Fibroblast of mammary gland (primary cell): ENCODE data around the gene PTGES.
"Not testable (repeated sequence)": the region's sequence is repeated elsewhere in the genome, so short reads cannot be mapped to it uniquely, and the experiment has no call there.

Experiments used
- DNase-seq: peaks from one replicate; pipeline ENCODE4 v3.0.0-alpha.2; 2010; ENCODE audit warnings: low read depth
- H3K4me3 ChIP-seq: 2 replicates; pipeline ENCODE4 v1.5.1; 2011; ENCODE audit warnings: low read depth, mild to moderate bottlenecking, low read length, moderate library complexity; ENCODE audit not compliant: control insufficient read depth
- TF ChIP-seq, protein P1 (sequence below): conservative IDR thresholded peaks from 2 replicates; pipeline ENCODE4 v1.5.1; 2011; ENCODE audit warnings: low read depth, low read length, inconsistent platforms; ENCODE audit not compliant: control insufficient read depth, insufficient read depth

PTGES gene, protein sequence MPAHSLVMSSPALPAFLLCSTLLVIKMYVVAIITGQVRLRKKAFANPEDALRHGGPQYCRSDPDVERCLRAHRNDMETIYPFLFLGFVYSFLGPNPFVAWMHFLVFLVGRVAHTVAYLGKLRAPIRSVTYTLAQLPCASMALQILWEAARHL

GRCh38 chr9:129752900-129753729 lies at the start of gene PTGES:
PTGES (minus strand) TSS chr9:129753042; CDS start chr9:129753012, 30 bp downstream.
- TF ChIP-seq, protein P1, sequence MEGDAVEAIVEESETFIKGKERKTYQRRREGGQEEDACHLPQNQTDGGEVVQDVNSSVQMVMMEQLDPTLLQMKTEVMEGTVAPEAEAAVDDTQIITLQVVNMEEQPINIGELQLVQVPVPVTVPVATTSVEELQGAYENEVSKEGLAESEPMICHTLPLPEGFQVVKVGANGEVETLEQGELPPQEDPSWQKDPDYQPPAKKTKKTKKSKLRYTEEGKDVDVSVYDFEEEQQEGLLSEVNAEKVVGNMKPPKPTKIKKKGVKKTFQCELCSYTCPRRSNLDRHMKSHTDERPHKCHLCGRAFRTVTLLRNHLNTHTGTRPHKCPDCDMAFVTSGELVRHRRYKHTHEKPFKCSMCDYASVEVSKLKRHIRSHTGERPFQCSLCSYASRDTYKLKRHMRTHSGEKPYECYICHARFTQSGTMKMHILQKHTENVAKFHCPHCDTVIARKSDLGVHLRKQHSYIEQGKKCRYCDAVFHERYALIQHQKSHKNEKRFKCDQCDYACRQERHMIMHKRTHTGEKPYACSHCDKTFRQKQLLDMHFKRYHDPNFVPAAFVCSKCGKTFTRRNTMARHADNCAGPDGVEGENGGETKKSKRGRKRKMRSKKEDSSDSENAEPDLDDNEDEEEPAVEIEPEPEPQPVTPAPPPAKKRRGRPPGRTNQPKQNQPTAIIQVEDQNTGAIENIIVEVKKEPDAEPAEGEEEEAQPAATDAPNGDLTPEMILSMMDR, result no peak
- DNase-seq, result peak; percentile 77
- peak within 1 kb of the TSS; percentile 51 for H3K4me3 ChIP-seq

- TF ChIP-seq, protein P1, result no peak
- DNase-seq, result no peak
- H3K4me3 ChIP-seq, result no peak overlapping the region
These were observed 48.7 kb upstream of the PTGES start for GRCh38 chr9:129801504-129801903.

- TF ChIP-seq, protein P1, result no peak
- no peak overlapping the region for H3K4me3 ChIP-seq
- DNase-seq, result no peak
These were observed 46.1 kb upstream of the PTGES start for GRCh38 chr9:129798973-129799372.

- not testable (repeated sequence) for DNase-seq
These were observed 43.2 kb upstream of the PTGES start for GRCh38 chr9:129796029-129796428.

DNA sequence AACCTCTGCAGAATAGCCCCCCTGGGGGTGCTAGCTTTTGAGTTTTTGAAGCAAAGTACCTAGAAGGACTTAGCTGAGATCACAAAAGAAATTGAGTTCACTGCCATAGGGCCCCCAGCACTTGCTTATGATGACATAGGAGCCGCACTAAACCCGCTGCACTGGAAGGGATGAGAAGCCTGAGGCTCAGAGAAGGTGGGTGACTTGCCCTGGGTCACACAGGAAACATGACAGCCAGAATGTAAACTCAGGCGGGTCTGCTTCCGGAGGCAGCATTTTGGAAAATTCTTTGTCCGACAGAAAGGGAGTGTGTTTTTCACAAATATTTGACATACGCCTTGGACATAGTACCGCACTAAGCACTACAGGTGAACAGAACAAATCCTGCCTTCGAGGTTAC lies 41.7 kb upstream of the PTGES start:
- DNase-seq, result no peak
- TF ChIP-seq, protein P1, result no peak
- H3K4me3 ChIP-seq, result no peak overlapping the region

More at GRCh38 chr9:129796029-129796428, 43.2 kb upstream of the PTGES start:
- H3K4me3 ChIP-seq, result not testable (repeated sequence)

DNA sequence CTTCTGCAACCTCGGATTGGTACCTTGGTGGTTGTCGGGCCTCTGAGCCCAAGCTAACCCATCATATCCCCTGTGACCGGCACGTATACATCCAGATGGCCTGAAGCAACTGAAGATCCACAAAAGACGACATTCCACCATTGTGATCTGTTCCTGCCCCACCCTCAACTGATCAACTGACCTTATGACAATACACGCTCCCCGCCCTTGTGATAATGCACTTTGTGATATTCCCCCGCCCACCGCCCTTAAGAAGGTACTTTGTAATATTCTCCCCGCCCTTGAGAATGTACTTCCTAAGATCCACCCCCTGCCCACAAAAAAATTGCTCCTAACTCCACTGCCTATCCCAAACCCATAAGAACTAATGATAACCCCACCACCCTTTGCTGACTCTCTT lies 33.6 kb upstream of the PTGES start:
- no peak for DNase-seq
- H3K4me3 ChIP-seq, result no peak overlapping the region
- TF ChIP-seq, protein P1, result no peak

GRCh38 chr9:129785866-129786265 lies 33.0 kb upstream of the PTGES start:
- peak; percentile 16 for DNase-seq
- no peak overlapping the region for H3K4me3 ChIP-seq
- TF ChIP-seq, protein P1, result no peak

- not testable (repeated sequence) for DNase-seq, H3K4me3 ChIP-seq
These were observed 32.1 kb upstream of the PTGES start for GRCh38 chr9:129784970-129785369.
